Mesenteric fat pad (tissue), 1 donor: ENCODE measurements around the gene WFDC1. TPM values are rescaled to one million over a fixed set of nuclear protein-coding genes. Genes with fewer than 3 reads are reported as not detected.

ENCODE experiments used
- DNase-seq: peaks from one replicate; pipeline ENCODE4 v3.0.0-alpha.2; 2020; ENCODE audit warnings: low spot score
- total RNA-seq: library from RNA; stranded (reverse); fragmentation: NEBNext Ultra II Directional; extraction: Animal tissue kit (Norgen Biotek cat#: 25700); gene quantifications from one replicate; pipeline ENCODE4 v1.2.1, GENCODE V29; 2021
- donor health status: DM: yes; HTN: yes; CAD: no.

WFDC1 gene
- total RNA-seq, 1 donor from 2014 or later, result 1.4 TPM

DNA sequence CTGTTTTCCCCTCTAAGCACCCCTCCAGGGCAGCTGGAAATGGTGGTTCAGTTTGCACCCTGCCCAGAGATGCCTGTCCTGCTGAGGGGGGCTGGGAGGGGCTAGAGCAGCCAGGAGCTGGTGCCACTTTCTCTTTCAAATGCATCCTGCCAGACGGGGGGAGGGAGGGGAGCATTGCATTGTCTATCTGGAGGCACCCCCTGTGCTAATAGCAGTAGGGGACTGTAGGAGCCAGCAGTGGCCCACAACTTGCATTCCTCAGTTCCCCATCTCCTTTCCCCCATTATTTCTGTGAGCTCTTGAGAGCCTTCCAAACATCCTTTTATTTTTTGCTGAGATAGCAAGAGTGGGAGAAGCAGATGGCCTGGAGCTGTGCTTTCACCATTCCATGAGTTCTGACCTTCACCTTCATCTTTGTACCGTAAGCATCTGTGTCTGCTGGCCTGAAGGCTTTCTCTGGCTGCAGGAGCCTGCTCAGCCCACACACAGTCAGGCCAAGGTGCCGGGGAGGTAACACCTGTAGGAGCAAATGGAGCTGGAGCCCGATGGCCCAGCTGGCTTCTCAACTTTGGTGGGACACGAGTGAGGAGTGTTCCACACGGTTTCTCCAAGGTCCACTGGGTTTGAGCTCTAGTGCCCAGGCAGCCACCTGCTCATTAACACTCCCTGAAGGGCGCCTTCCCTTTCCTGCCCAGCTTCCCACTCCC lies 5.2 kb downstream of the WFDC1 start:
- no peak for DNase-seq

DNA sequence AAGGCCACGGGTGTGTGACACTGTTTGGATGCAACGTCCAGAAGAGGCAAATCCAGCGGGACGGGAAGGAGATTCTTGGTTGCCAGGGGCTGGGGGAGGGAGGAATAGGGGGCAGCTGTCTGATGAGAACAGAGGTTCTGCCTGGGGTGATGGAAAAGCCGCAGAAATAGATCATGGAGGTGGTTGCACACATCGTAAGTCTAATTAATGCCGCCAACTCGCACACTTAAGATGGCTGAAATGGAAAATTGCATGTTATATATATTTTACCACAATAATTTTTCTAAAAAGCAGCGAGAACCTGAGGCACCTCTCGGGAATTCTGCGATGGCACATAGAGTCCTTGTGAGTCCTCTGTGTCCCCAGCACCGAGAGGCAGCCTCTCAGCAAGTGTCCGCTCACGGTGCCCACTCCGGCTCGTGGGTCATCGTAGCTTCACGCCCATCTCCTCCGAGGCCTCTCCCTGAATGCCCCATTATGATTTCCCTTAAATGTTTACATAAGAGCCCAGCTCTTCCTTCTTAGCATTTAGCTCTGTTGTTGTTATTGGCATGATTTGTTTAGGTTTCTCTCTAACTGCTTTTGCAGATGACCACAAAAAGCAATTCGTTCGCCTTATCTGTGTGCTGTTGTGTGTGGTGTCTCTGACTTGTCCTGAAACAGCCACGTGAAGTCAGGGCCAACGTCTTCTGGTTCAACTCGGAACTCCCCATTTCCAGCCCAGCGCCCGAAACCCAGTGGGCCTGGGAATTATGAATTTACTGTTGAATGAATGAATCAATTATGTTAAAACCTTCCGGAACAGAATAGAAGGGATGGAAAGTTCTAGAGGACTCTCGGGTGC lies 7.7 kb downstream of the WFDC1 start:
- DNase-seq, result no peak

DNA sequence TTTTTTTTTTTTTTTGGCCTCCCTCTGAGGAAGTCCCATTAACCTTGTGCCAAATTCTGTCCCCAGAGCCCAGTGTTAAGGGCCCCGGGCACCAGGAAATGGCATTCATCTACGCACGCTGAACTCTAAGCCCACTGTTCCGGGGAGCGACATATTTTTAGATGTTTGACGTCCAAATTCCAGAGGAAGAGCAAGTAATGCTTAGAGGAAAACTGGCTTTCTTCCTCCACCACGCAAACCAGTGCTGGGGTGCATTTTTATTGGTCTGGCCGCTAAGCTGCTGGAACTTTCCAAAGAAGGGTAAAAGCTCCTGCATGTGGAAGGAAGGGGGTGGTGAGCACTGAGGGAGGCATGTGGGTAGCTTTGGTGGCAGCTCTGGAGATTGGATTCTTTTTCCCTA lies 8.3 kb downstream of the WFDC1 start:
- no peak for DNase-seq

DNA sequence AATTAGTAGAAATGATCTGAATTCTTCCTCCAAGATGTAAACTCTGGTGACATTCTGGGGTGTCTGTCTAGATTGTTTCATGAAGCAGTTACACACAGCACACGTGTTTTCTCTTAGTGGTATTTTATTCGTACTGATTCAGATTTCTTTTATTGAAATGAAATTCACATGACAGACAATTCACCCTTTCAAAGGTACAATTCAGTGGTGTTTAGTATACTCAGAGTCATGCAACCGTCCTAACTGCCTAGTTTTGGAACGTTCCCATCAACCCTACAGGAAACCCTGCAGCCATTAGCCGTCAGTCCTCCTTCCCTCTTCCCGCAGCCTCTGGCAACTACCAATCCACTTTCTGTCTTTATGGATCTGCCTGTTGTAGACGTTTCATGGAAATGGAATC lies 8.8 kb downstream of the WFDC1 start:
- no peak for DNase-seq

DNA sequence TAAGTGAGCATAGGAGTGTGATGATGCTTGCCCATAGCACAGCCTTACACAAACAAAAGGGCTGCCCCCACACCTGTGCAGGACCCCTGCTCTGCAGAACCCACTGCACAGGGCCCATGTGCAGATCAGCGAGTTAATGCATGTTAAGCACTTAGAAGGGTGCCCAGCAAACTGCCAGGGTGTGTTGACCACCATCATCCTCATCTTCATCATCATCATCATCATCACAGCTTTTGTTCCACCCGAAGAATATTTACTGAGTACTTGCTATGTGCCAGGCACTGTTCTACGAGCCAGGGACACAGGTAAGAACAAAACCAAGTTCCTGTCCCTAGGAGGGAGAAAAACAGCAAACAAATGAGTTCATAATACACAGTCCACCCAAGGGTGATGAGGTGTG lies 11.9 kb downstream of the WFDC1 start:
- DNase-seq, result no peak

DNA sequence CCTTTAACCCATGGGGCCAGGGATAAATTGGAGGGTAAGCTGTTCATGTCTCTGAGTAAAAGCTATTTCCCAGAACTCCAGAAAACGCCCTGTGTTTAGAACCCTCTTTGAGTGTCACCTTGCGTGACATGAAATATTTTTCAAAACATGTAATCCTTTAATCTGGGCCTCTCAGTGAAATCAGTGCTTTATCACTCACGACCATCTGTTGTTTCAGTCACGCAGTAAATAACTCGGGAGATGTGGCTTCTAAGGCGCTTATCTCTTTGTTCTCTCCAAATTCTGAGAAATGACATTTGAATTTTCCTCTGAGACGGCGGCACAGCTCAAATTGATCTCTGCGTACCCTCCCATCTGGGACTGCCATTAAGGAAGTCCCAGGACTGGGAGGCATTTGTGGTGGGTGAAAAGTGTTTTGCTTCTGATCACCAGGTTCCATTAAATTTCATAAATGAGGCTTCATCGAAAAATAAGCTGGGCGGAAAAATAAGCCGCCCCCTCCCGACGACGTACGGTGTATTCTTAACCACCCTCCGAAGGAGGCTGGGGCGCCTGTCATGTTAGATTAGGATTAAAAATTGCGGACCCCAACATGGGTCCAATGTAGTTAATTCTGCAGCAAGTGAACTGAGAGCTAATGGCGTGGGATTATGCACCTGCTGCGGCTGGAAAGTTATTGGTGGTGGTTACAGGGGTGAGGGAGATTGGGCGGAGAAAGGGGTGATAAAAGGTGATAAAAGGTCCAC lies 12.7 kb downstream of the WFDC1 start:
- DNase-seq, result no peak

DNA sequence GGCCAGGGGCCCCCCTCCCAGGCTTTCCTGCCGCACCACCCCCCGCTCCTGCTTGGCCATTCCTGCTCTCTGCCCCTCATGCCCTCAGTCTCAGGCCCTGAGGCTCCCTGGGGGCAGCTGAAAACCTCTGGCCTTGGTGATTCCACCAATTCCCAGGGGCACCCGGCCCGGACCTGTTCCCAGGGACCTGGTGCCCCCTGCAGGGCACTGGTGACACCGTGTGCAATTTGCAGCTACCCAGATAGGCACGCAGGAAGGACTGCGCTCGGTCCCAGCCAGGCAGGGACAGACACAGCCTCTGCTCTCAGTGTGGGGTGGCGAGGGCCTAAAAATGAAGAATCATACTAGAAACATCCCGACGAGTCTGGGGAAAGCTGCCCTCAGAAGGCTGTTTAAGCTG lies 13.4 kb downstream of the WFDC1 start:
- DNase-seq, result no peak

DNA sequence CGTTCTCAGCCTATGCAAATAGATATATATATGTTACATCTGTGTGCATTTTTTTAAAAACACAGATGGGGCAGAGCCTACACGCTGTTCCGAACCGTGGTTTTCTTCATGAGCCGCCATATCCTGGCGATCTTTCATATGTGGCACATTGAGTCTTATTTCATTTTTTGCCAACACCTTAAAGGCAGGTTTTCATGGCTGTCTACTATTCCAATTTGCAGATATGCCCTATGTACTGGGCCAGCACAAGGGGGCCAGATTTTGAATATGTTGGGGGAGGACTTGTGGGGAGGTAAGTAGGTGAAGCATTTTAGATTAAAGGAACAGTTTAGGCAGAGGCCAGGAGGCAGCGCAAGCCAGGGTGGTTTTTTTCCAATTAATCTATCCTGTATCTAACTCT lies 16.0 kb downstream of the WFDC1 start:
- DNase-seq, result no peak

DNA sequence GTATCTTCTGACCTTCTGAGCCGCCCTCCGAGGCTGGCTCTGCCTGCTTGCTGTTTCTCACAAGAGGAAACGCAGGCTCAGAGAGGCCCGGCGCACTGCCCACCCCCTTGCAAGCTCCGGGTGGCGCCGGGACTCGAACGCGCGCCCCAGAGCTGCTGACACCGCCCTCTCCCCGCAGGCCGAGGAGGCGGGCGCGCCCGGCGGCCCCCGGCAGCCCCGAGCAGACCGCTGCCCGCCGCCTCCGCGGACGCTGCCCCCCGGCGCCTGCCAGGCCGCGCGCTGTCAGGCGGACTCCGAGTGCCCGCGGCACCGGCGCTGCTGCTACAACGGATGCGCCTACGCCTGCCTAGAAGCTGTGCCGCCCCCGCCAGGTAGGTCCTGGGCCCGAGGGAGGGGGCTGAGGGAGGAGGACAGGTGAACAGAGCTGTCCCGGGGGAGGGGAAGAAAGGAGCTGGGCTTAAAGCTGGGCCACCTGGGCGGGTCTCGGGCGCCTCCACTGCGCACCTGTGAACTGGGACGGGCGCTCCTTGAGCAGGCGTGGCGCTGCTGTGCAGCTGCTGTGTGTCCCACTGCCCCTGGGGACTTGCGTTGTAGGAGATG lies 18.2 kb downstream of the WFDC1 start:
- no peak for DNase-seq

DNA sequence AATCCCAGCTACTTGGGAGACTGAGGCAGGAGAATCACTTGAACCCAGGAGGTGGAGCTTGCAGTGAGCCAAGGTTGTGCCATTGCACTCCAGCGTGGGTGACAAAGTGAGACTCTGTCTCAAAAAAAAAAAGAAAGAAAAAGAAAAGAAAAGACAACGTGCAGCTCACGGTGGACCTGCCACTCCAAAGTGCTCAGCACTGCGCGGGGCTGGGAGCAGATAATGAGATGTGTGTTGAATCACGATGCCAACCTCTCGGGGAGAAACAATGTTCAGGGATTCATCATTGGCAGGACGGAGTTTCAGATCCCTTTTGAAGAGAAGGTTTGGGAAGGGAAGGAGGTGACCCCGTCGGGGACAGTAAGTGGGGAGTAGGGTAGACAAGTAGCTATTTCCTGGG lies 19.2 kb downstream of the WFDC1 start:
- no peak for DNase-seq

DNA sequence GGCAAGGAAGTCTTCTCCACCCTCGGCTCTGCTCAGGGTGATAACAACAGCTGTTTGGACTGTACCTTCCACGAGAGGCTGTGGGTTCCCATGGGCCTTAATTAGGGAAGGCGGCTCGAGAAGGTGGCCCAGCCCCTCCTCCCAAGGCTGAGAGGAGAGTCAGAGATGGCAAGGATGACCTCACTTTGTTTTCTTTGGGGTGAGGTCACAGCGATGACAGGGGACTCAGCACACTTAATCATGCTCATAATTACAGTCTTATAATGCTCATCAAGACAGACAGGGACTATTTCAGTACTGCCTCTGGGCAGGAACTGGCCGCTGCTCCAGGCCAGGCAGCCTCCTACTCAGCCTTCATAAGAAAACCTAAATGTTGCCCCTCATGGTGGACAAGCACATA lies 19.7 kb downstream of the WFDC1 start:
- DNase-seq, result no peak

DNA sequence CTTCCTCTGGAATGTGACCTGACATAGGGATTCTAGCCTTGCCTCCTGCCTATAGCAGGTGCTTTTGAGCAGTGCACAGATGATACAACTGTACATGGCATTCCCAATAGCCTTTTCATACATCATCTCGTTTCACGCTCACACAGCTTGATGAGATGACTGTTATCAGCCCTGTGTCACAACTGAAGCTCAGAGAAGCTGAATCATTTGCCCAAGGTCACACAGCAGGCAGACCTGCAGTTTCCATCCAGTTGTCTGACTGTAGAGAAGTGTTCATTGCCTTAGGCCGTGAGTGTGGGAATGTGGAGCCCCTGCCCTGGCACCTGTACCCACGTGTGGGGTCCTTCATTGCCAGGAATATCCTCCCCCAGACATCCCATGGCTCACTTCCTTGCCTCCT lies 20.1 kb downstream of the WFDC1 start:
- no peak for DNase-seq

DNA sequence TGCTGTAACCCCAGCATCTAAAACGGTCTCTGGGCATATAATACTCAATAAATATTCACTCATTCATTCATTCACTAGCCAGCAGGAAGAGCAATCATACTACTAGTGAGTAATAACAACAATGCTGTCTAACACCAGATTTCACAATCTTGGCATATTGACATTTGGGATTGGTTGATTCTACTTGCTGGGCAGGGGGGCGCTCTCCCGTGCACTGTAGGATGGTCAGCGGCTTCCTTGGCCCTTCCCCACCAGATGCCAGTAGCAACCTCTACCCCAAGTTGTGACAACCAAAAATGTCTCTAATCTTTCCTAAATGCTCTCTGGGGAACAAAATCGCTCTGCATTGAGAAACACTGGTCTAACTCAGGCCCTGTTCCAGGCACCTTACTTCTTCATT lies 20.7 kb downstream of the WFDC1 start:
- DNase-seq, result no peak

DNA sequence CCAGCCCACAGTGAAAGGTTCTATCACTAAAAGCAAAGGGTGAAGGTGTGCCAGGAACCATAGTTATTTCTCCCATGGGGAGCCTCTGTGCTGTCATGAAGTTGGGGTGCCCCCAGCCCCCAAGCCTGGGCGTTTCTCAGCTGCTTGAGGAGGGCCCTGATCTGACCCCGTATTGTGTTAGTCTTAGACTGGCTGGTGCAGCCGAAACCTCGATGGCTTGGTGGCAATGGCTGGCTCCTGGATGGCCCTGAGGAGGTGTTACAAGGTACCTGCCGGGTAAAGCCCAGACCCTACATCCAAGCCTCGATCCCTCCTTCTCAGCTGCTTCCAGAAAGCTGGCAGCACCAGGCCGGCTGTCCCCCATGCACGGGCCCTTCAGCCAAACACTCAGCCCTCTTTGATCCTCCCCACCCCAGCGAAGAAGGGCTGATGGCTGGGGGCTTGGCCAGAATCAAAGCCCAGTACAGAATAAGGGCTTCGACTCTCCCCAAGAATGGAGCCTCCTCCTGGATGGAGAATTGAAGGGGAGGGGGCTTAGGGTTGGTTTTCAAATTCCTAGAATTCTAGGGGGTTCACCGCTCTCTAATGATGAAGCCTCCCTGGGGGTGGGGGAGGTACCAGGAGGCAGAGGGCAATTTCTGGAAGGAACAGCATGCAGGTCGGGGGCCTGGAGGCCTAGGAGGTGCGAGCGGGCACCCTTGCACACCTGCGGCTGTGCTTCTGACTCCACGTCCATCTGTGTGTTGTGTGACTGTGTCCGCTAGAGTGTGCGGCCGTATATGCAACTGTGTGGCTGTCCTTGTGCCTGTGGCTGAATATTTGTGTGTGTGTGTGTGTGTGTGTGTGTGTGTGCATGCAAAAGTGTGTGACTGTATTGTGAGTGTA lies 23.7 kb downstream of the WFDC1 start:
- no peak for DNase-seq

DNA sequence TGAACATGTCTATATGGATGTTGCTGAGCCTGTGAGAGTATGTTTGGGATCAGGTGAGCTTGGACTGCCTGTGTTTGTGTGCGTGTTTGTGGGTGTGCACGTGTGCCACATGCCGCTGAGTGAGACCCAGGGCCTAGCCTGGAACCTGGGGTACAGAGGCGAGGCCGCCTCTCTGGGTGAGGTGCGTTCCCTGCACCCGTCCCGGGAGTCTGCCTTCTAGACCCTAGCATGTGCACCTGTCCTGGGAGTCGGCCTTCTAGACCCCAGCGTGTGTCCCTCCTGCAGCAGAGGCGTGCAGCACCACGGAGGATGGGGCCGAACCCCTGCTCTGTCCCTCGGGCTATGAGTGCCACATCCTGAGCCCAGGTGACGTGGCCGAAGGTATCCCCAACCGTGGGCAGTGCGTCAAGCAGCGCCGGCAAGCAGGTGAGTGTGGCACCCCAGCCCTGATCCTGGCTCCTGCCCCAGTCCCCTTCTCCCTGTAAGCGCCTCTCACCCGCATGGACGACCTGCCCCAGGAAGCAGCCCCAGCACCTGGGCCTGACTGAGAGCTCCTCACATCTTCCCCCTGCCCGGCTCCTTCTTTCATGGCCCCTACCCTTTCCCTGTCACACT lies 24.6 kb downstream of the WFDC1 start:
- no peak for DNase-seq

DNA sequence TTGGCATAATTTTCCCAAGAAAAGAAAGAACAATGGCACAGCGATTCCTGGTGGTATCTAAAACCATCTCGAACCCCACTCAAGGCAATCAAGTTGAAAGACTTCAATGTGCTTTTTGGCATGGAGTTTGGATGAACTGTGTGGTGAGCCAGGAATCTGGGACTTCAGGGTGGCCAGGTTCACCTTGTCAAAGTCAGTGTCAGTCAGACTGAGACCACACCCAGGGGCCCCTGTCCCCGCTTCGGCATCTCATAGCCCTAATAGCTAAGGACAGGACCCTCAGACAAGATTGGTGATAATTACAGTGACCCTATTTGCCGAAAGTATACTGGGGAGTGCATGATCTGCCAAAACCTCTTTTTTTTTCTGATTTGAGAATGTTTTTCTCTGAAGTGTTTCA lies 25.8 kb downstream of the WFDC1 start:
- no peak for DNase-seq

DNA sequence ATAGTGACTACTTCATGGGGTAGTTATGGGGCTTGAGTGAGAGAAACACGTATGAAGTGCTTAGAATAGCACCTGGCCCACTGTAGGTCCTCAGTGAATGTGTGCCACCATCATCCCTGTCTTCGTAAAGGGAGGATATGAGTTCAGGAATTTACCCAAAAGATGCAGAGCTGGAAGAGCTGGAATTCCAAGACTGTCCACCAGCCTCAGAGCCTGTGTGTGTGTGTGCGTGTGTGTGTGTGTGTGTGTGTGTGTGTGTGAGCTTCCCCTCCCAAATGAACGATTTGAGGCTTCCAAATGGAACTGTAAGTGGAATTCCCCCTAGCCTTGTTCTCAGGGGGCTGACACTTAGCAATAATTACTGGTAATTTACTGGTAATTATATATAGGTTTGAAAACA lies 27.3 kb downstream of the WFDC1 start:
- no peak for DNase-seq

DNA sequence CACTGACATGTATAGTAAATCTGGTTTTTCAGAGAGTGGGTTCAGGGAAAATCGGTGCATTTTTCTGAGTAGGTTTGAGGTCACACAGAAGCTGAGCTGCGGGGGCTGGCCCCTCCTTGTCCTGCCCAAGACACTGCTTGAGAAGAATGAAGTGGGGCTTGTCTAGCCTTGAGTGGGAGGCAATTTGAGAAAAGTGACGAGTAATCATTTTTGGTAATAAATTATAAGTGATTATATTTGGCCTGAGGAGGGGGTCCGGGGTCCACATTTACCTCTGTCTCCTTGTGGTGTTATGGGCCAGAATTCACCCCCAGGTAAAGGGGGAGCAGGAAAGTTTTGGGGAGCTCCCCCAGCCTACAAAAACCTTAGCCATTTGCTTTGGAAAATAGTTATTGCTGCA lies 28.1 kb downstream of the WFDC1 start:
- no peak for DNase-seq

DNA sequence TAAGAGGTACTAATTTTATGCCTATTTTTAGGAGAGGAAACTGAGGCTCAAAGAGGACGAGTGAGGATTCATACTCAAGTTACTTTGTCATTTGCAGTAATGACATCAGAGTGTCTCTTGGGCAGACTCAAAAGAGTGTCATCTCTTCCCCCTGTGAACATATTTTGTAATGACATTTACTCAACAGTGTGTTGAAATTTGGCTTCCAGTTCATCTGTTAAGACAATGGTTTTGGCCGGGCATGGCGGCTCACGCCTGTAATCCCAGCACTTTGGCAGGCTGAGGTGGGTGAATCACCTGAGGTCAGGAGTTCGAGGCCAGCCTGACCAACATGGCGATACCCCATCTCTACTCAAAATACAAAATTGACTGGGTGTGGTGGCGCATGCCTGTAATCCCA lies 28.9 kb downstream of the WFDC1 start:
- no peak for DNase-seq
